Fibroblast of skin of back (primary cell): ENCODE measurements around the gene NINJ2.

Experiments
- DNase-seq: peaks from one replicate; pipeline ENCODE4 v3.0.0-alpha.2; 2013

Gene NINJ2

GRCh38 chr12:527241-527640 lies 136.0 kb downstream of the NINJ2 start:
- DNase-seq, result no peak

GRCh38 chr12:526089-526488 lies 137.2 kb downstream of the NINJ2 start:
- no peak for DNase-seq

GRCh38 chr12:524167-524951 lies 138.9 kb downstream of the NINJ2 start:
- no peak for DNase-seq

GRCh38 chr12:522692-523378 lies 140.4 kb downstream of the NINJ2 start:
- DNase-seq, result no peak

- no peak for DNase-seq
Observed at GRCh38 chr12:520119-520518, 143.1 kb downstream of the NINJ2 start.

- peak; percentile 32 for DNase-seq
Observed at GRCh38 chr12:517538-517937, 145.7 kb downstream of the NINJ2 start.
